Keratinocyte (primary cell): ENCODE results near the gene RASA3. TPM values are rescaled to one million over a fixed set of nuclear protein-coding genes. Genes with fewer than 3 reads are reported as not detected.

Experiments
- DNase-seq: peaks from one replicate; pipeline ENCODE4 v3.0.0-alpha.2; 2011; ENCODE audit warnings: low read depth, missing footprints, low spot score
- FAIRE-seq: peaks from 2 replicates; lab custom pipeline; 2011; peaks lifted over from hg19 to GRCh38; lab: Jason Lieb, UNC
- H2AFZ ChIP-seq: 2 replicates; pipeline ENCODE4 v1.6.0; 2012; ENCODE audit warnings: low read length, control low read depth, inconsistent platforms; ENCODE audit not compliant: control insufficient read depth
- H3K27ac ChIP-seq: 2 replicates; pipeline ENCODE4 v1.5.1; 2011; ENCODE audit warnings: low read length; ENCODE audit not compliant: control insufficient read depth, insufficient read depth
- H3K27me3 ChIP-seq: 3 replicates; pipeline ENCODE4 v1.6.0; 2011; ENCODE audit warnings: low read length; ENCODE audit not compliant: control insufficient read depth, insufficient read depth; ENCODE audit errors: extremely low read depth
- H3K36me3 ChIP-seq, 2 experiments: 2 replicates in 1 of 2; 3 replicates in 1 of 2; pipeline ENCODE4 v1.5.1; 2011; ENCODE audit warnings: low read length in 2 of 2, mild to moderate bottlenecking in 1 of 2; ENCODE audit not compliant: control insufficient read depth in 2 of 2, insufficient read depth in 2 of 2; ENCODE audit errors: extremely low read depth in 1 of 2
- H3K4me1 ChIP-seq: 3 replicates; pipeline ENCODE4 v1.5.1; 2011; ENCODE audit warnings: low read length; ENCODE audit not compliant: control insufficient read depth, insufficient read depth; ENCODE audit errors: extremely low read depth
- H3K4me2 ChIP-seq: 3 replicates; pipeline ENCODE4 v1.6.0; 2011; ENCODE audit warnings: low read depth, low read length; ENCODE audit not compliant: control insufficient read depth, insufficient read depth; ENCODE audit errors: extremely low read depth
- H3K4me3 ChIP-seq, 3 experiments: fragments of 200-600 bp in 1 of 3; sonication (generic) in 1 of 3; 2 replicates in 2 of 3; 3 replicates in 1 of 3; pipeline ENCODE4 v1.5.1; 2011 to 2016; ENCODE audit warnings: low read length in 3 of 3, mild to moderate bottlenecking in 3 of 3, control low read depth in 2 of 3, inconsistent platforms in 1 of 3, low read depth in 1 of 3, mixed read lengths in 1 of 3, mixed run types in 1 of 3, moderate library complexity in 1 of 3; ENCODE audit not compliant: control insufficient read depth in 2 of 3, insufficient read depth in 2 of 3; ENCODE audit errors: extremely low read depth in 1 of 3
- H3K79me2 ChIP-seq: 2 replicates; pipeline ENCODE4 v1.6.0; 2012; ENCODE audit warnings: low read length; ENCODE audit not compliant: control insufficient read depth, insufficient read depth
- H3K9ac ChIP-seq: 3 replicates; pipeline ENCODE4 v1.6.0; 2011; ENCODE audit warnings: low read length; ENCODE audit not compliant: control insufficient read depth, insufficient read depth; ENCODE audit errors: extremely low read depth
- H3K9me1 ChIP-seq: 3 replicates; pipeline ENCODE4 v1.6.0; 2011; ENCODE audit warnings: low read length; ENCODE audit not compliant: control insufficient read depth, insufficient read depth; ENCODE audit errors: extremely low read depth
- H3K9me3 ChIP-seq: 2 replicates; pipeline ENCODE4 v1.5.1; 2012; ENCODE audit warnings: low read depth, low read length; ENCODE audit not compliant: control insufficient read depth
- H4K20me1 ChIP-seq: 3 replicates; pipeline ENCODE4 v1.6.0; 2011; ENCODE audit warnings: low read length; ENCODE audit not compliant: control insufficient read depth, insufficient read depth; ENCODE audit errors: extremely low read depth
- CTCF ChIP-seq, 3 experiments: IDR thresholded peaks in 1 of 3; conservative IDR thresholded peaks in 1 of 3; optimal IDR thresholded peaks in 1 of 3; 2 replicates in 2 of 3; 3 replicates in 1 of 3; pipeline versions ENCODE3 to v1.5.1; 2011; ENCODE audit warnings: low read length in 3 of 3, mild to moderate bottlenecking in 3 of 3, moderate library complexity in 2 of 3, control low read depth in 1 of 3, inconsistent platforms in 1 of 3; ENCODE audit not compliant: insufficient read depth in 2 of 3; ENCODE audit errors: extremely low read depth in 1 of 3
- EZH2 ChIP-seq: IDR thresholded peaks from one replicate; pipeline ENCODE4 v1.6.1; 2012; ENCODE audit warnings: inconsistent platforms, mild to moderate bottlenecking, low read length, moderate library complexity
- dilution Hi-C: fragments of 300-500 bp; cut with MboI; formaldehyde crosslinking; loops from one replicate; pipeline ENCODE4 v1.7.0; 2020; ENCODE audit warnings: low sequenced_read_pairs; ENCODE audit not compliant: extremely low pct_ligation_motif_present
- polyA plus RNA-seq, 5 experiments: library from polyadenylated mRNA; depleted of rRNA in 3 of 5; stranded (reverse) in 3 of 5; stranded (forward) in 1 of 5; unstranded in 1 of 5; fragments of >200 nt; gene quantifications; 1 replicate in 1 of 5; 2 replicates in 3 of 5; 3 replicates in 1 of 5; pipeline versions ENCODE4 v1.2.1 to v1.2.3, GENCODE V29; 2011 to 2012; ENCODE audit warnings: missing spikeins in 2 of 5, low read depth in 1 of 5, low replicate concordance in 1 of 5

Gene RASA3
- polyA plus RNA-seq, 1 donor (not counting 4 experiments of a cell fraction or from before 2014, with no cell fraction given) = 4.1 TPM

GRCh38 chr13:113929628-113930615 lies 202.5 kb downstream of the RASA3 start:
- Histone ChIP-seq H3K27ac (no peak overlapping the region), H3K4me3 (no peak overlapping the region), H3K9me1 (no peaks in the 10 kb centered on the region), H4K20me1 (no peaks in the 10 kb centered on the region), H3K9me3 (no peaks in the 10 kb centered on the region), H3K9ac (no peak overlapping the region), H3K27me3 (peaks cover 28% of the 10 kb centered on the region), H2AFZ (no peak overlapping the region), H3K36me3 (no peaks in the 10 kb centered on the region), H3K4me1 (peaks cover 17% of the 10 kb centered on the region), H3K4me2 (no peak overlapping the region), H3K79me2 (no peaks in the 10 kb centered on the region)
- DNase-seq (no peak), FAIRE-seq (no peak)
- dilution Hi-C loops = no loop called here
- TF ChIP-seq EZH2 (no peak), CTCF (optimal IDR thresholded peaks at IDR 0.05 in 1 of 3, IDR thresholded peaks at IDR 0.05 in 1 of 3, conservative IDR thresholded peaks at IDR 0.05 in 1 of 3; ENCODE audit: extremely low read depth in 1 of 3, insufficient read depth in 2 of 3, low read length in 3 of 3) (no peak)

GRCh38 chr13:113928685-113929627 lies 203.5 kb downstream of the RASA3 start:
- Histone ChIP-seq H3K4me2 (peak overlapping the region; percentile 58), H3K9me3 (no peaks in the 10 kb centered on the region), H3K4me1 (peaks cover 17% of the 10 kb centered on the region), H2AFZ (no peak overlapping the region), H3K9ac (no peak overlapping the region), H3K27ac (no peak overlapping the region), H3K27me3 (peaks cover 28% of the 10 kb centered on the region), H3K36me3 (no peaks in the 10 kb centered on the region), H3K79me2 (no peaks in the 10 kb centered on the region), H3K9me1 (no peaks in the 10 kb centered on the region), H4K20me1 (no peaks in the 10 kb centered on the region), H3K4me3 (no peak overlapping the region)
- FAIRE-seq = no peak
- no peak for DNase-seq
- dilution Hi-C loops = no loop called here
- TF ChIP-seq CTCF (optimal IDR thresholded peaks at IDR 0.05 in 1 of 3, IDR thresholded peaks at IDR 0.05 in 1 of 3, conservative IDR thresholded peaks at IDR 0.05 in 1 of 3; ENCODE audit: extremely low read depth in 1 of 3, insufficient read depth in 2 of 3, low read length in 3 of 3) = no peak
- TF ChIP-seq EZH2 = no peak

Other genes with a start within 250 kb of the RASA3 start
- 0.03 to 0.10 TPM in 2 of 3 replicates, not detected in the other for gene C13orf46, start 158.5 kb downstream of the RASA3 start, polyA plus RNA-seq
- gene CFAP97D2, start 46.6 kb upstream of the RASA3 start, polyA plus RNA-seq = not detected in 3 replicates
- gene CDC16, start 102.3 kb upstream of the RASA3 start, polyA plus RNA-seq = 66.4 to 91.8 TPM (median 74.5 TPM) in 3 replicates
- 41.1 to 60.8 TPM (median 42.2 TPM) in 3 replicates for gene UPF3A, start 149.0 kb upstream of the RASA3 start, polyA plus RNA-seq
- 7.4 to 24.6 TPM (median 14.2 TPM) in 3 replicates for gene CHAMP1, start 181.9 kb upstream of the RASA3 start, polyA plus RNA-seq